Measurements from ENCODE around the gene ALOXE3. TPM values are rescaled to one million over a fixed set of nuclear protein-coding genes. Genes with fewer than 3 reads are reported as not detected.

ALOXE3 gene
- total RNA-seq, 4 donors from 2014 or later = not detected

DNA sequence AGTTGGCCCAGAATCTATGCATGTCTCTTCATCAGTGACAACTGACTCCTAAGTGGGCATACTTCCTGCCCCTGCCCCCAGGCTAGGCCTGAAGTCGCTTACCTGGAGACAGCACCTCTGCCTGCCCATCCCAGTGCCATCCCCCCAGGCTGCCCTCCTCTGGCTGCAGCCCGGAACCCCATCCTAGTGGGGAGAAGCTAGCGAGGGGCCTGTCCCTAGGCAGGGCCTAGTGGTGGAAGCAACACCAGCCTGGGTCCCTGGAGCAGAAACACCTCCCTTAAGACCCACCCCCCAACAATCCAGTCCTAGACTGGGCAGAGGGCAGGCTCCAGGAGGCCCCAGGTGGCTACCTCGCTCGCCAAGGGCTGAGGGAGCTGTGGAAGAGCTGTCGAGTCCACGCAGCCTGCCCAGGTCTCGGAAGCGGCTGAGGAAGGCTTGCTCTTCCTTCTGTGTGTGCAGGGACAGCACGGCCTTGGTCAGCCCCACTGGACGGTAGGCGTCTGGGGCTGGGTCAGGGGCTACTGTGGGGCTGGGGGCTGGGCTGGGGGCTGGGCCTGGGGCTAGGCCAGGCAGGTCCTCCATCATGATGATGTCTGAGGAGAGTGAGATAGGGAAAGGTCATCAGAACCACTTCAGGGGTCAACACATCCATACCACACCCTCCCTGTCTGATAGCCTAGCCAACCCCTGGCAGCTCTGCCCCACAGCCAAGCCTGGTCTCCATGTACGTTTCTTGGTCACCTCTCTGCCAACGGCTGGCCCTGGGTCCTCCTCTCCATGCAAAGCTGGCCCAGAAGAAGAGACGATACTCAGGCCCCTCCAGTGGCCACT lies 26.3 kb upstream of the ALOXE3 start:
- TF ChIP-seq, protein P1, sequence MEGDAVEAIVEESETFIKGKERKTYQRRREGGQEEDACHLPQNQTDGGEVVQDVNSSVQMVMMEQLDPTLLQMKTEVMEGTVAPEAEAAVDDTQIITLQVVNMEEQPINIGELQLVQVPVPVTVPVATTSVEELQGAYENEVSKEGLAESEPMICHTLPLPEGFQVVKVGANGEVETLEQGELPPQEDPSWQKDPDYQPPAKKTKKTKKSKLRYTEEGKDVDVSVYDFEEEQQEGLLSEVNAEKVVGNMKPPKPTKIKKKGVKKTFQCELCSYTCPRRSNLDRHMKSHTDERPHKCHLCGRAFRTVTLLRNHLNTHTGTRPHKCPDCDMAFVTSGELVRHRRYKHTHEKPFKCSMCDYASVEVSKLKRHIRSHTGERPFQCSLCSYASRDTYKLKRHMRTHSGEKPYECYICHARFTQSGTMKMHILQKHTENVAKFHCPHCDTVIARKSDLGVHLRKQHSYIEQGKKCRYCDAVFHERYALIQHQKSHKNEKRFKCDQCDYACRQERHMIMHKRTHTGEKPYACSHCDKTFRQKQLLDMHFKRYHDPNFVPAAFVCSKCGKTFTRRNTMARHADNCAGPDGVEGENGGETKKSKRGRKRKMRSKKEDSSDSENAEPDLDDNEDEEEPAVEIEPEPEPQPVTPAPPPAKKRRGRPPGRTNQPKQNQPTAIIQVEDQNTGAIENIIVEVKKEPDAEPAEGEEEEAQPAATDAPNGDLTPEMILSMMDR (IDR thresholded peaks at IDR 0.05; ENCODE audit: low read depth) = no peak

DNA sequence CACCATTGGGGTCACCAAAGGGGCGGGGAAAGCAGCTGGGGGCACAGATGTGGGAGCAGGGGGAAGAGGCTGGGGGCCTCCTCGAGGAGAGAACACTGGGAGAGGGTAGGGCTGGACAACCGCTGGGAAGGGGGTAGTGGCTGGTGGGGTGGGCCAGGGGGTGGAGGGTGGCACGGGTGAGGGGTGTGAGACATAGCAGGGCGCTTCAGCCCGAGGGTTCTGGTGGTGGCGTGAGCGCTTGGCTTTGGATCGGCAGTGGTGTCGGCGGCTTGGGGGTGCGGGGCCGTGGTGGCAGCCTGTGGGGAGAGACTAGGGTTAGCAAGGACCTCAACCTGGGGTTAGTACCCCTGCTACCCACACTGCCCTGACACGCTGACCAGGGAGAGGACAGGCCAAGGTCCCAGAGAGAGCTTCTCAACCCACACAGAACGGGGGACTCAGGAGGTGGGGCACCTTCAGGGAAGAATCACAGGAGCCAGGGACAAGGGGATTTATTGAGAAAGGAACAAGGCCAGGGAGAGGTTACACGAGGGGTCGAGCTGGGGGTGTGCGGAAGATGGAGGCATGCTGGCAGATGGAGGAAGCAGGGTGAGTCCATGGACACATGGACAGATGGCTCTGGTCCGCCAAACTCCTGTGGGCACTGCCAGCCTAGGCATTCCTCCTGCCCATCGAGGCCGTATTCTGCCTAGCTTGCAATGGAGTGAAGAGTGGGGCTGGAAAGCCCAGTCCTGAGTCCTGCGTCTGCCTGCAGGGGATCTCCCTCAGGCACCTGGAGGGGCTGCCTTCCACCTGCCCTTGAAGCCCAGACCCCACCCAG lies 25.5 kb upstream of the ALOXE3 start:
- TF ChIP-seq, protein P1 (IDR thresholded peaks at IDR 0.05; ENCODE audit: low read depth) = no peak

DNA sequence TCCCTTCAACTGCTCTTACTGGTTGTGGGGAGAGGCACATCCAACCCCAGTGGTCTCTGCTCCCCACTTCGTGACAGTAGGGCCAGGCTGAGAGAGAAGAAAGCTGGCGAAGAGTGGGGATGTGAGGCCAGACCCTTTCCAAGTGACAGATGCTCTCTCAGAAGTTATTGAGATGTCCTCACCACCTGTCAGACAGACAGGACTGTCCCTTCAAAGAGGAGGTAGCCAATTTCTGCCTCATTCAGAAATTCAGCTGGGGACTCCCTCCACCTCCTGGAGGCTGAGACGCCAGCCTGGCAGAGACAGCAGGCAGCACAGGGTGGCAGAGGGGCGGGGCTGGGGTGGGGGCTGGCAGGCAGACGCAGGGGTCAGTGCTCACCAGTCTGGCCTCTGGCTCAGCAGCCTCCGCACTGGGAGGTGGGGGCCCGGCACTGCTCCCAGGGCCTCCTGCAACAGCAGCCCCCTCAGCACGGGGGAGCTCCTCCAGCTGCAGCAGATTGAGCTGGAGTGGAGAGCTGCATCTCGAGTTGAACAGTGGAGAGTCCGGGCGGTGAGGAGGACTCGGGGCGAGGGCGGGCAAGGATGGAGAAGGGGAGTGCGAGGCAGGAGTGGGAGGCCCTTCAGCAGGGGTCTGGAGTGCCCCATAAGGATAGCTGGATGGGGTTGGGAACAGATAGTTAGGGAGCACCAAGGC lies 24.7 kb upstream of the ALOXE3 start:
- TF ChIP-seq, protein P1 (IDR thresholded peaks at IDR 0.05; ENCODE audit: low read depth) = no peak

DNA sequence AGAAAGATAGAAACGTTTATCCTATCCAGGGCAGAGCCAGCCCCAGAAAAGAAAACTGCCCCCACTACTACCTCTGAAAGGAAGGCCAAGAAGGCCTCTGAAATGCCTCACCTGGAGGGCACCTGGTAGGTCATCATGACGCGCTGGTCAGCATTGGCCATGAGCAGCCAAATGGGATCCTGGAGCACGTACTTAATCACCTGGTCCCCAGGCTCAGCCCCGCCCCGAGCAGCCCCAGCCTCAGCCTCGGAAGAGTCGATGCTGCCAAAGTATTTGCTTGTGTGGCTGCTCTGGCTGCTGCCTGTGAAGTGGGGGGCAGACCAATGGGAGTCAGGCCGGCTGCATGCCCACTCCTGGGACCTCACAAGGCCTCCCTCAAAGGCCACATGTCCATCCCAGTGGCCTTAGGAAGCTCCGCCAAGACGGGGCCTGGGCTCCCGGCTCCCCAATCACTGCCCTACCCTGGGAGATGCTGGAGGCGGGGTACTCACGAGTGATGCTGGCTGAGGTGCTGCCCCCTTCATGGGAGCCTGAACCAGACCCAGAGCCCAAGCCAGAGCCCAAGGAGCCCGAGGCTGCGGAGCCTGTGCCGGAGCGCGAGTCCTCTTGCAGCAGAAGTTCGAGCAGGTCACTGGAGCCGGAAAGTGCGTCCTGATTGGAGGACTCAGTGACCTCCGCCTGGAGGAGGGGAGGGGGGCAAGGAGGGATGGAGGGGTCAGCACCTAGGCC lies 24.0 kb upstream of the ALOXE3 start:
- TF ChIP-seq, protein P1 (IDR thresholded peaks at IDR 0.05; ENCODE audit: low read depth) = no peak

DNA sequence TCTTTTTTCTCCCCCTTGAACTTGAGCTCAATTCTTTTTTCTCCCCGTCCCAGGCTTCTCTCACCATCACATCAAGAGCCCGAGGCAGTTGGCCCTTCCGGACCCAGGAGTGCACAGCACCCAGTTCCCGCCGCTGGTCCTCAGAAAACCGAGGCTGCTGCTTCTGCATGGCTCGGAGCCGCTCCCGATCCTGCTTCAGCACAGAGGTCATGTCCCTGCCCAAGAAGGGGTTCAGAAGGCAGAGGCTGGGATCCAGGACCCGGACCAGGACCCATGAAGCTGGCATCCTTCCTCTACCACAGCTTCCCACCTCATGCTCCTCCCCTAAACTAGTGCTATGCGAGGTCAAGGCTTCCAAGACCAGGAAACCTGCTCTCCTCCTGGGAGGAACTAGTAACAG lies 23.4 kb upstream of the ALOXE3 start:
- TF ChIP-seq, protein P1 (IDR thresholded peaks at IDR 0.05; ENCODE audit: low read depth) = no peak

DNA sequence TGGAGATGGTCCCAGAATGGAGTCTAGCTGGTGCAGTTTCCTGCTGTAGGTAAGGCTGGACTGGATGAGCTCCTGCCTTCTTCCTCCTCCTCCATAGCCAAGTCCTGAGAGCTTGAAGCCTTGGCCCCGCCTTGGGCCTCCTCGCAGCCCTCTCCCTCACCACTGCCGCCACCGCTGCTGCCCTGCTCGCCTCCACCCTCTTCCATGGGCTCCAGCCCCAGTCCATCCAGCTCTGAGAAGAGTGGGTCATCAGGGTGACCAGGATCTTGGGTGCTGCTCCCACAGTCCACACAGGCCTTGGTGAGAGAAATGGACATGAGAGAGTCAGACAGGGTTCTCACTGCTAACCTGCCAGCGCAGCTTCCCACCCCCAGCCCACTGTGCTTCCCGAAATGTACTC lies 22.7 kb upstream of the ALOXE3 start:
- TF ChIP-seq, protein P1 (IDR thresholded peaks at IDR 0.05; ENCODE audit: low read depth) = no peak
